ENCODE results near the gene FAM162B.
A peak's percentile ranks its signal among the peaks of the same experiment; 100 is the strongest.
"Not testable (repeated sequence)": the region's sequence is repeated elsewhere in the genome, so short reads cannot be mapped to it uniquely, and the experiment has no call there.

Gene FAM162B

DNA sequence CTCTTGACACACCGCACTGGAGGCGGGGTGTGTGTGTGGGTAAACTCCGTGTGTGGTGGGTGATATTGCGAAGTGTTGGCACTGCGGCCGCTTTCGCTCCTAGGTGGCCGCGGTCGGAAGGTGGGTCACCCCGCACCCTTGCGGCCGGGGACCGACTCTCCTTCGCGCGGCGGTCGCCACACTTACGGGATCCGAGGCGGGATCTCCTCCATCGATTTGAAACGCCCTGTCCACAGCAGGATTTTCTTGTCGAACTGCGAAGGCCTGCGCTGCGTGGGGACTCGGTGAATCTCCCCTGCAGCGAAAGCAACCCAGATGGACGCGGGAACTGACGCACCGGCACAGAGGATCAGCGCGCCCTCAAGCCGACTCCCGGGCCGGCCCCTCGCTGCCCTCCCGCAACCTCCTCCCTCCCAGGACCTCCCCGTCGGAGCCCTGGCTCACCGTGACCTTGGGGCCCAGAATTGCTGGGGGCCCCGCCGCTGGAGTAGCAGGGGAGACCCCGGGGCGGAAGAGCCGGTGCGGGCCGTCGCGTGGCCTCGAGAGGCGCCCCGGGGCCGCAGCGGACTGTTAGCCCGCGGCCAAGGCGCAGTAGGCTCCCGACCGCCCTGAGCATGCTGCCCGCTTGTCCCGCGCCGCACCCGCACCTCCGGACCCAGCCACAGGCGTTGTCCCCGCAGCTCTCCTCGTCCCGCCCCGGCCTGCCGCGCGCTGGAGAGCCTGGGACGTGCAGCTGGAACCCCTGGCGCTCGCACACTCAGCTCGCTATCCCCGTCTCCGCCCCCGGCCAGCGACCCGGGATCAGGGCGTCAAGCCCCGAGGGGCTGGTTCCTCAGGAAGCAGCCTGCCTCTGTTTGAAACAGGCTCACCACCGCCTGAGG is at the start of gene FAM162B:
Gene FAM162B, minus strand, starts transcription at position 759 of the 881 bp plus-strand sequence. Its CDS starts 143 bp downstream, at position 616.
- DNase-seq (ENCODE audit: low read depth) = no peak

DNA sequence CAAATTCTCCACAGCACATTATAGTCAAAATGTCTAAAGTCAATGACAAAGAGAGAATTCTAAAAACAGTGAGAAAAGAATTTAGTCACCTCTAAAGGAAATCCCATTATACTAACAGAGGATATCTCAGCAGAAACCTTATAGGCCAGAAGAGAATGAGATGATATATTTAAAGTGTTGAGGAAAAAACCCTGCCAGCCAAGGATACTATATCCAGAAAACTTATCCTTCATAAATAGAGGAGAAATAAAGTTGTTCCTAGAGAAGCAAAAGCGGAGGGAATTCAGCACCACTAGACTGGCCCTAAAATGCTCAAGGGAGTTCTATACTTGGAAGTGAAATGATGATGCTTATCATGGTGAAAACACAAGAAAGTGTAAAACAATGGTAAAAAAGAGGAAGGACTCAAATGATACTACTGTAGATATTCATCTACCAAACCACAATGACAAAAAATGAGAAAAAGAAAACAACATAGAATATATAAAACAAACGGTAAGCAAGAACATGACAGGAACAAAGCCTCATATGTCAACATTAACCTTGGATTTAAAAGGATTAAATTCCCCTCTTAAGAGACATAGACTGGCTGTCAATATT is 46.6 kb upstream of the FAM162B start:
- DNase-seq (ENCODE audit: low read depth) = no peak

DNA sequence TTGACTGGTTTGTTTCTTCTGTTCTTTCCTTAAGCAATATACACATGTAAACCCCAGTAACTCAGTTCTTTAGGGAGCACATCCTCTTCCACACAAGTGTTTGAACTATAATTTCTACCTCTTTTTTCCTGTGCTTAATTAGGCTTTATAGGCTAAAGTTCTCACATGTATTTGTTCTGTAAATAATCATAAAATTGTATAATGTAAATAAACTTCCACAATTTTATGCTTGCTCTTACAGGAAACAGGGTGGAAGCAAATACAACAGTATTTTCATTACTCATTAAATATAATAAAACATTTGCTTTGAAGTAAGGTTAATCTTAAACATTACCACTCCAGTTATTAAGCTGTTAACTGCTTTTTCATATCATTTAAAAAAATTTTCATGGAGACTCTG is 36.5 kb upstream of the FAM162B start:
- DNase-seq (ENCODE audit: low read depth) = no peak

DNA sequence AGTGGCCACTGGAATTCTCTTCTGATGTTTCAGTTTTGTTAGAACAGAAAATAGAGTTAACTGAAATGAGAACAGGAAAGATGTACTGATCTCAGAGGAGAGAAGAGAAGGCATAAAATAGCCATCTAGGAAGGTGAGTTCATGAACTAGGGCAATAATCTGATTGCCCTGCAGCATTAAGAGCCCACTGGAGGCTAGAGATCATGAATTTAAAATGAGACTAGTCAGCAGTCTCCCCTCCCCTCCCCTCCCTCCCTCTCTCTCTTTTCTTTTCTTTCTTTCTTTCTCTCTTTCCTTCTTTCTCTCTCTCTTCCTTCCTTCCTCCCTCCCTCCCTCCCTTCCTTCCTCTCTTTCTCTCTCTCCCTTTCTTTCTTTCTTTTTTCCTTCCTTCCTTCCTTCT is 34.4 kb upstream of the FAM162B start:
- DNase-seq (ENCODE audit: low read depth) = no peak

DNA sequence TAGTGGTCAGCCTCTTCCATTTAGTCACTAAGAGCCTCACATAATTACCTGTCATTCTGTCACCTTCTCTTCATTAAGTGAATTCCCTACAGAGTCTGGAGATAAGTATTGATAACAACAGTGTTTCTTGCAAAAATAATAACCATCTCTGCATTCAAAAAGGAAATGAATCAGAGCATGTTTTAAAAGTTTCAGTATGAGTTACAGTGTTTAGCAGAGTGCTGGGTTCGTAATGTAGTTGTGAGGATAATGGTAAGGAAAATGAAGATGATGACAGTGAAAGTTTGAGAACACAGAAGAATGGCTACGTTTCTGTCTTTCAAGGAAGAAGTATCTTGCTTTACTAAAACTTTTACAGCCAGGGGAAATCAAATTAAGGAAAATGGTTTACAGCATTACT is 32.1 kb upstream of the FAM162B start:
- DNase-seq (ENCODE audit: low read depth) = no peak

GRCh38 chr6:116793224-116793623 is 27.7 kb upstream of the FAM162B start:
- DNase-seq (ENCODE audit: low read depth) = no peak

- no peak for DNase-seq (ENCODE audit: low read depth)
These were observed 18.3 kb upstream of the FAM162B start for GRCh38 chr6:116783852-116784251.

DNA sequence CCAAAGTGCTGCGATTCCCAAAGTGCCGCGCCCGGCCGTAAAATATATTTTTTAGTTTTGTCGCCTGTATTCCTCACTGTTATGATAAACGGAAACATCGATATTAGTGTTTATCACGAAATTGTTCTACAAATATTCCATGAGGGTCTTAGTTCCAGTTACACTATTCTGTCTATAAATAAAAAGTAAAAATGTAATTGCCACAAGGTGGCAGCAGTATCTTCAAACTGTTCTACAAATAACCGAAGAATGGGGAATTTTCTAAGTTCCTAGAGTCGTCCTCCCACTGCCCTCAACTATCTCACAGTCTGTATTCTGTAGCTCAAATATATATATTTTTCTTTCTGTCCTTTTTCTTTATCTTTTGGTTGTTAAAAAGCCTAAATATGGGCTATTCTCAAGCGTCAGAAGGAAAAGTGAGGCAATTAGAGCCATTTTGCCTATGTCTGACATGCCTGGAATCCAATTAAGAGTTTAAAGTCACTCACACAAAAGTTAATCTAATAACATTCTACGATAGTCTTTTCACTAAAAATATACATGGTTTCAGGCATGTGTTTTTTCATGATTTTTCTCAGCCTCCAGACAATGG is 14.2 kb upstream of the FAM162B start:
- DNase-seq (ENCODE audit: low read depth) = peak; percentile 11

DNA sequence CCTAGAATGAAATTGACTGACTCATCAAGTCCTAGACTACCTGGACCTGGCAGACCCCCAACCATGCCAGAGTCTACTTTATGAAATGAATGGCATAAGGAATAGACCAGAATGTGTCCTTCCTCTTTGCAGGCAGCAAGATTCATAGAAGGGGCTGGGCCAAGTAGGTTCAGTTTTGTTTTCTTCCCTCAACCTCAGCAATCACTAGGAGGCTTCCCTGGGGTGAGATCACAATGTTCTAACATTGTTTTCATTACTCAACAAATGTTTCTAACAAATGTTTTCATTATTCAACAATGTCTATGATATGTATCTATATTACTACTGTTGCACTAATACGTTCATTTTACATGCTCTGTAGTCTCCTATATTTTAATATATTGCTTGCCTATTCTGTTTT is 8.4 kb upstream of the FAM162B start:
- DNase-seq (ENCODE audit: low read depth) = no peak

DNA sequence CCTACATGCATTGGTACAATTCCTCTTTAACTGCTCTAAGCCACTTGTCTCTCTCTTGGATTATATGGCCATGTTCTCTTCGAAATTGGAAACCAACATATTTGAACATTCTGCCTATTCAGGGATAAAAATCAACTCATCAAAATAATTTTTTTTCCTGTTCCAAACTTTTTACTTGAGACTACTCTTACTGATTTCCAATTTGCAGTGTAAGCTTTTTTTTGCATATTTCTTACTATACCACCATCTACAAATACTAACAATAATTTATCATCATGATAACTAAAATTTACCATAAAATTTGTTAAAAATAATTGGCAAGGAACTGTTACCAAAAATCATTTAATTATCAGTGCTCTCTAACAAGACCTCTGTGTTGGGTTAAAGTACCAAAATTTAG is 6.9 kb upstream of the FAM162B start:
- DNase-seq (ENCODE audit: low read depth) = no peak

DNA sequence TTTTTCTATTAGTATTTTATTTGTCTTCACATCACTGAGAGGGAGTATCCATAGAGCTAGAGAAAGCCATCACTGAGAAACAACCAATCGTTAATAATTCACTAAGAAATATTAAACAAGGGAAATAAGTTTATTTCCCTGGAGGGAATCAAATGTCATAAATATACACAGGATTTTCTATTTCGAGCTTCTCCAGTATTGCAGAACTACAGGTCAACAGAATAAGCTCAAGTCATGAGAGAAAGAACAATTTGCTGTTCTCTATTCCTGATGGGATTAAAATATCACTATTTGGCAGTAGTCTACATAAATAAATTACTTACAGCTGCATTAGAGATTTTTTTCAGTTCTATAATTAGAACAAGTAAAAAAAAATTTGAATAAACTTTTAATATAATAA is 2.2 kb upstream of the FAM162B start:
- no peak for DNase-seq (ENCODE audit: low read depth)

- no peak for DNase-seq (ENCODE audit: low read depth)
These were observed 1.1 kb upstream of the FAM162B start for GRCh38 chr6:116766506-116767176.

GRCh38 chr6:116764629-116764960 is 924 bp downstream of the FAM162B start:
- no peak for DNase-seq (ENCODE audit: low read depth)

DNA sequence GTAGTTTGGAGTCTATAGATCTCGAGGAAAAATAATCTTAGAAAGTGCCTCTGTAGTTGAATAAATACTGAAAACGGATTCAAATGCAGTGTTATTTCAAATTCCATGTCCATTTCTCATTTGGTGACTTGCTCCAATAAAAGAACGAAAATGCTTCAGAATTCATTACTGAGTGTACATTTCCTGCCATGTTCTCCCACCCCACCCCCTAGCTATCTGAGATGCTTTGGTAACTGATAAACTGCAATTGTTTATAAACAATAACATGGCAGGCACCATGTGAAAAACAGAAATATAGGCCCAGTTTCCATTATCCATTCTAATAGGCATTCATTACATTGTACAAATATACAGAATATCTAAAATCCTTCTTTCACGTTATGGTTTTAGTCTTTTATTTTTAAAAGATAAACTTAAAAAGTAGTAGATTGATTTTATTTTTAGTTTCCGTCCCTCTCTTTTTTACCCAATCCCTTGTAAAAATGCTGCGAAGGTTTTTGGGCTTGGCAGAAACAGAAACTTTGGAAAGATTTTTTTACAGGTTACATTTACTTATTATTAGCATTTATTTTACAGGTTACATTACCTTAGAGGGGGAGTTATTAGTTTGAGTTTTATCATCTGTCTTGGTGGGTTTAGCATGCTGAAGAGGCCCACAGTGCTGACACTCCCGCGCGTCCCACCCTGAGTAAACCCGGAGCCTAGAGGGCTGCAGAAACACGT is 1.5 kb downstream of the FAM162B start:
- DNase-seq (ENCODE audit: low read depth) = no peak

GRCh38 chr6:116763048-116763447 is 2.5 kb downstream of the FAM162B start:
- no peak for DNase-seq (ENCODE audit: low read depth)

GRCh38 chr6:116762235-116762634 is 3.3 kb downstream of the FAM162B start:
- DNase-seq (ENCODE audit: low read depth) = no peak

DNA sequence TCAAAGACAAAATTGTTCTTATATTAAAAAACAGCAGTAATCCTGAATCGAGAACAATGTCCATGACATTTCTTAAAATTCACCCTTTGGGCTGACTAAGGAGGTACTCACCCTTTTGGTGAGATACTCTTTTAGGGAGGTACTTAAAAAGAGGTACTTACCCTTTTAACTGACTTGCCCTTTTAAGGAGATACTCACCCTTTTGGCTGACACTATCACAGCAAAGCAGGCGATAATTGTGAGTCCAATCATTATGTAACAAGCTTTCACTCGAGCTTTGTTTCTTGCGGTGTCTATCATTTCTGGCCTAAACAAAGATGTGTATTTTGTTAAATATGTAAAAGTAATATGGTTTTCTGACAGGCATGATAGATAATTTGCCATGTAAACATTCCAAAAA is 3.7 kb downstream of the FAM162B start:
- DNase-seq (ENCODE audit: low read depth) = no peak

DNA sequence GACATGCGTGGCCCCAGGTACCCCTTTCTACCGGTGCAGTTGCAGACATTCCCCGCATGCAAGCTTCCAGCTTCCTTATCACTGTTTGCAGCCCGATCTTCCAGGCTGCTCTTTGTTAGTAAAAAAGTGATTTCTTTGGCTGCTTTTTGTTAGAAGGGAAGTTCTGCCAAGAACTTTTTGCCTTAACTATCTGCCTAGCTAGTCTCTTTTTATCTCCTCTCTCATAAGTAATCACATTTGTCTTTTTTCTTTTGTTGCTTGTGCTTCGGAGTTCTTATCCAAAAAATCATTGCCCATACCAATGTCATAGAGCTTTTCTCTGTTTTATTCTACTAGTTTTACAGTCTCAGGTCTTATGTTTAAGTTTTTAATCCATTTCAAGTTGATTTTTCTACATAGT is 20.3 kb downstream of the FAM162B start:
- DNase-seq (ENCODE audit: low read depth) = no peak

DNA sequence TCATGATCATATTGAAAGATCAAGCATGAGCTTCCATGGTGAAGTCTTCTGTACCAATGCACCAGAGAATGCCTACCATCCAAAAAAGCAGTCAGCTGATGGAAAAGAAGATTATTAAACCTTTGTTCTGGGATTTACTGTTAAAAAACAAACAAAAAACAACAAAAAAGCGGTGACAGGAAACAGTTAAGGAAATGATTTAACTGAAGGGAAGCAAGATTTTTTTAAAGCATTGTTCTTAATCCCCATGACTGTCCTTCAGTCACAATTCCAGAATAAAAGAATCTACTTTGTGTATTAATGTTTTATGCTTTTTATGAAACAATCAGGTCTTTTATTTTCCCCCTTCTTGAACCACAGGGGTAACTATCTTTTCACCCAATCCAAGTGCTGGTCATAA is 23.9 kb downstream of the FAM162B start:
- no peak for DNase-seq (ENCODE audit: low read depth)

- not testable (repeated sequence) for DNase-seq (ENCODE audit: low read depth)
These were observed 25.0 kb downstream of the FAM162B start for GRCh38 chr6:116740486-116740885.

- DNase-seq (ENCODE audit: low read depth) = no peak
These were observed 28.5 kb downstream of the FAM162B start for GRCh38 chr6:116737004-116737403.

DNA sequence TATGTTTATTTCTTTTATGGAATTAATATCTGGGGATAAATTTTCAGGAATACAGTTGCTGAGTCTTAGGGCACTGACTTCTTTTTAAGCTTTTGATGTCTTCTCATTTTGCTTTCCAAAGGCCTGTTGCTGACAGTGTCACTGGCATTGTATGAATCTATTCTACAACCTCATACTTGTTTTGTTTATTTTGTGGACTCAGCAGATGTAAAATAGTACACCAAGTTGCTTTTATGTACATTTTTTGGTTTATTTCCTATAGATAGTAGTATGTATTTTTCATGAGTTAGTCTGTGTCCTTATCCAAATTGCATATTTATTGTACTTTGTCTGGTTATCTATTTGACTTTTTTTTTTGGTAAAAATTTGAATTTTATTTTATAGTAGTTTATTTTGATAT is 35.0 kb downstream of the FAM162B start:
- DNase-seq (ENCODE audit: low read depth) = no peak

All from non-pigmented ciliary epithelial cell (primary cell).